Adrenal gland (tissue), 5 donors: ENCODE measurements around the gene RNF227.

Experiments used
- CTCF ChIP-seq, 6 experiments: fragments of 450-650 bp in 4 of 6; fragments of 200-600 bp in 2 of 6; sonication (generic) in 1 of 6; IDR thresholded peaks; 1 replicate in 5 of 6; 2 replicates in 1 of 6; pipeline versions ENCODE4 v1.5.1 to v1.8.0; 2016 to 2021; ENCODE audit warnings: antibody characterized with exemption in 6 of 6, mild to moderate bottlenecking in 2 of 6, moderate library complexity in 1 of 6
- POLR2A ChIP-seq, 2 donors: fragments of 450-650 bp; IDR thresholded peaks; one replicate each; pipeline ENCODE4 v1.6.1; 2017; ENCODE audit warnings: antibody characterized with exemption in 2 of 2, mild to moderate bottlenecking in 2 of 2, moderate library complexity in 1 of 2
- donor health status: DM: no; HTN: no; CAD: no.

GRCh38 chr17:7883781-7884386 lies 32.2 kb downstream of the RNF227 start:
- TF ChIP-seq CTCF (IDR thresholded peaks at IDR 0.05) (no peak), POLR2A (IDR thresholded peaks at IDR 0.05) (no peak)
